HG02588 (cell line): ENCODE data around the gene PCDH1.
"Not testable (repeated sequence)": the region's sequence is repeated elsewhere in the genome, so short reads cannot be mapped to it uniquely, and the experiment has no call there.

Experiments
- ATAC-seq: cut with Tn5 transposase; IDR thresholded peaks from one replicate; pipeline ENCODE4 v1.9.1; 2021; ENCODE audit warnings: mild to moderate bottlenecking, moderate library complexity; ENCODE audit not compliant: unreplicated experiment

Gene PCDH1

DNA sequence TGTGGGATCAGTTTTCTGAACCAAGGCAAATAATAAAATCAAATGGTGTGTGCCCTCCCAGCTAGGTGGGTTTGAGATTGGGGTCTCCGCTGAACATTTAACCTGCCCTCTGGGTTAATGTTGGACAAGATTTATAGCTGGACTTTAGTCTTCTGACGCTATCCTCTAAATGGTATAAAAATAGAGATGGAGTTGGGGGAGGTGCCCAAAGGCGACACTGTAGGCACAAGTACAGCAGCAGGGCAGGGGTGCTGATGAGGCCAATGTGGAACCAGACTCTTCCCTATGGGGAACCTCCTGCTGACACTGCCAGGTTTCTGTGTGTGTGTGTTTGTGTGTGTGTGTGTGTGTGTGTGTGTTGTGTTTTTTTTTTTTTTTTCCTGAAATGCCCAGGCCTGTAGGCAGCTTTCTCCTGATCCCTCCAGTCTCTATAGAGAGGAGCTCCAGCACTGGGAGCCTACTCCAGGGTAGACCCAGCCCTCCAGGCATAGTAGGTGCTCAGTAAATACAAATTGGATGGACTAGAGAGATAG lies 37.9 kb downstream of the PCDH1 start:
- no peak for ATAC-seq

- ATAC-seq = no peak
These were observed 39.1 kb downstream of the PCDH1 start for GRCh38 chr5:141839015-141839513.

- no peak for ATAC-seq
These were observed 39.7 kb downstream of the PCDH1 start for GRCh38 chr5:141838326-141839014.

- no peak for ATAC-seq
These were observed 42.1 kb downstream of the PCDH1 start for GRCh38 chr5:141835928-141836670.

DNA sequence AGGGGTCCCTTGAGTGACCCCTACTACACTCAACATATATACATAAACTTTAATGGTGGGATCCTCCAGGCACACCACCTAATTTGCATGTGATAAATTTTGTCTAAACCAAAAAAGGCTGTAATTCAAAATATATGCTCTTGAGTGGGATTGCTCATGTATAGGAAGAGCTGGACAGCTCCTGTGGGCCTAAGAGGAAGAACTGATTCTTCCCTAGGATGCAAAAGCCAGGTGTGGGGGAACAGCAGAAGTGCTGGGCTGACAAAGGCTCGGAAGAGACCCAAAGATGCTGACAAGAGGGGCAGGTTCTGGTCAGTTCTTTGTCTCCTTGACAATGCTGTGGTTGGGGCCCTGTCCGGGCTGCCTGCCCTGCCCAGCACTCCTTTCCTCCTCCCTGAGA lies 43.9 kb downstream of the PCDH1 start:
- ATAC-seq = no peak

GRCh38 chr5:141832131-141832530 lies 46.1 kb downstream of the PCDH1 start:
- ATAC-seq = no peak

DNA sequence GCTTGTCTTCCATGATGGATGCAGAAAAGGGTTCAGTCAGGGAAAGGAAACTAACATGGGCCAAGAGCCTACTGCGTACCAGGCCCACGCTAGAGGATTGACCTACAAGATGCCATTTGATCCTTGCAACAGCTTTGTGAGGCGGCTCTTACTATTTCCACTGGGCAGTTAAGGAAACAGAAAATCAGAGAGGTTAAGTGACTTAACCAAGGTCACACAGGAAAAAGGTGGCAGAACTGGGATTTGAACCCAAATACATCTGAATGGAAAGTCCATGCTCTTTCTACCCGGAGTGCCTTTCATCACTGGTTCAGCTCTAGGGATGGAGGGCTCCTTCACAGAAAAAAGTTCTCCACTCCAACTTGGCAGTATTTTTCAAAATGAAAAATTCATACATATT lies 50.0 kb downstream of the PCDH1 start:
- ATAC-seq = no peak

- ATAC-seq = no peak
These were observed 51.5 kb downstream of the PCDH1 start for GRCh38 chr5:141826674-141827073.

GRCh38 chr5:141825791-141826560 lies 52.2 kb downstream of the PCDH1 start:
- ATAC-seq = no peak

GRCh38 chr5:141825241-141825671 lies 53.0 kb downstream of the PCDH1 start:
- ATAC-seq = no peak

- no peak for ATAC-seq
These were observed 53.5 kb downstream of the PCDH1 start for GRCh38 chr5:141824717-141825116.

DNA sequence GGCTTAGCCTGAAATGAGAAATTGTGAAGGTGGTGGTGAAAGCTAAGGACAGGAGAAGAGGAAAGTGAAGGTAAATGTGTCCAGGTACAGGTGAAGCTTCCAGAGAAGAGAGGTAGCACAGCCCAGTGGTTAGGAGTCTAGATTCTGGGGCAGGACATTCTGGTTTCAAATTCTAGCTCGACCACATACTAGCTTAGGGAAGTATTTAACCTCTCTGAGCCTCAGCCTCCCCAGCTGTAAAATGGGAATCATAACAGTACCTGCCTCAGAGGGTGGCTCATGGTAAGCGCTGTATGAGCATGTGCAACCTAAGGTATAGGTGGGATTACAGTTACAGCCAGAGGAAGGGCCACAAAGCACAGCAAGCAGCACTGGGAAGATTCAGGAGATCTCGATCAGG lies 55.2 kb downstream of the PCDH1 start:
- ATAC-seq = no peak

GRCh38 chr5:141822144-141822543 lies 56.1 kb downstream of the PCDH1 start:
- no peak for ATAC-seq

DNA sequence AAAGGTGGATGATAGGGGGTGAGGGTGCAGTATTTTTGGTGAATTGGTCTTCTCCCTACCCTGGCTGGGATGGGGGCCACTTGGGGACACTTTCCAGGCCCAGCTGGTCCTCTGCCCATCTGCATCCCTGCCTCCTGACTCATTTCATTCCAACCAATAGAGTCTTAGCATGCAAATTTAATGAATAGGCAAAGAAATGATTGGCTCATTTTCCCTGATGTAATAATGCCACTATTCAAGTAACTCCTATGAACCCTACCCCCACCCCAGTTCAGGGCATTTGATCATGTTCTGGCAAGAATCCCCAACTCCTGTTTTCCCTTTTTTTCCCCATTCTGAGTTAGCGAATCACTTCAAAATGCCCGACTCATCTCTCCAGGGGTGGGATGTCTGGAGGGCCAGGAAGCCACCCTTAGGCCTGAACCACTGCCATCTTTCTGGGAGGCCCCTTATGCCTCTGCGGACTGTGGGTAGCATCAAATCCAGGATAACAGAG lies 56.7 kb downstream of the PCDH1 start:
- ATAC-seq = no peak

- not testable (repeated sequence) for ATAC-seq
These were observed 57.5 kb downstream of the PCDH1 start for GRCh38 chr5:141820686-141821085.

- no peak for ATAC-seq
These were observed 60.6 kb downstream of the PCDH1 start for GRCh38 chr5:141817631-141818030.

GRCh38 chr5:141816598-141817399 lies 61.4 kb downstream of the PCDH1 start:
- ATAC-seq = no peak

DNA sequence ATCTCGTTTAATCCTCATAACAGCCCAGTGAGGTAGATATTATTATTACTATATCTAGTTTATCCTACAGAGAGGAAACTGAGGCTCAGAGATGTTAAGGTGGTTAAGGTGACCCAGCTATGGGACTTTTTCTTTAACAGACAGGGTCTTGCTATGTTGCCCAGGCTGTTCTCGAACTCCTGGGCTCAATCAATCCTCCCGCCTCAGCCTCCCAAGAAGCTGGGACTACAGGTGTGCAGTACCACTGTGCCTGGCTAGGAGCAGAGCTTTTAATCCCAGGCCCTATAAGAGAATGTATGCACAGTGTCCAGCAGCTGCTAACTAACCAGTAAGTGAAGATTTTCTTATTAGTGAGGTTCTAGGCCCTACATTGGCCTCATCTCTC lies 62.4 kb downstream of the PCDH1 start:
- no peak for ATAC-seq

DNA sequence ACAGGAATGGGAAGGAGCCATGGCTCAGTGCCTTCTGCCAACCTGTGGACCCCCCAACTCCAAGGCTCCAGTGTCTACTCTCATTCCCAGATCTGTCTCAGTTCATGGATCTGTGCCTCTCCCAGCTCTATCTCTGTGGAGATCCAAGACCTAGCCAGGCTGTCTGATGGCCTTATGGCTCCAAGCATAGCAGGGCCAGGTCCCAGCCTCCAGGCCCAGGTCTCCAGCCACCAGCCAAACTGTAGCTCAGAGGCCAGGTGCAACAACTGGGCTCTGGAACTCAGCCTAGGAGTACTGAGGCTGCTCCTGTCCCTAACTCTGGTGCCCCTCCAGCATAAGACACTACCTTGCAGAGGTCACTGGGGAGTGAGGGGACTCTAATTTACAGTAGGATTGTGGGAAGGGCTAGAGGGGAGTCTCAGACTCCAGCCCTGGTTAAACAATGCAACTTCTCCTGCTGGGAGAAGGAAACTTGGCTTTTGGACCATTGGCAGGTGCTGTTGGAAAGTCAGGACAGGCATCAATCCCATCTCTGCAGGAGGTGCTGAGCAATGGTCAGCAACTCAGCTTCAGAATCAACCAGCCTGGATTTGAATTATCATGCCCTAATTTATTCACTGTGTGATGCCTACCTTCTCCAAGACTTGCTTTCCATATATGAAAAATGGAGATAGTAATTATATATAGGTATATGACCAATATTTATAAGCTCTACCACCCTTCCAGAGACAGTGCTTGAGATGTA lies 63.0 kb downstream of the PCDH1 start:
- no peak for ATAC-seq
